ENCODE measurements around the gene LRRC53.

The LRRC53 gene

DNA sequence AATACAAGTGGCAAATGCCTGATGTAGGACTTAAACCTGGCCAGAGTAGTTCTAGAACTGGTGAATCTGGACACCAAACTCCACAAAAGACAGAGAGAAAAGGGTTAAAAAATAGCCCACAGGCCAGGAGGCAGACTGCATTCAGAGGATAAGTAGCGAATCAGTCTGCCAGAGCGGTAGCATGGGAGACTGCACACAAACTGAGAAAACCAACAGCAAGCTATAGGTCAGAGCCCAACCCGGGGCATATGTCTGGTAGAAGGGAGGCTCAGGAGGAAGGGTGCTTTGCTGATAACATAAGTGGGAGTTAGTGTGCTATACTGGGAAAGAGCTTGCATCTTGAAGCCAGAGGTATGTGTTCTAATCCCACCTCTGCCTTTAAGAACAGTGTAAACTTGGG, 4.0 kb downstream of the LRRC53 start:
- ATAC-seq (ENCODE audit: low read depth) (no peak), DNase-seq (ENCODE audit: low spot score) (no peak)
- no peaks in the 10 kb centered on the region for H3K9me3 ChIP-seq (ENCODE audit: severe bottlenecking)
- TF ChIP-seq, protein P1, sequence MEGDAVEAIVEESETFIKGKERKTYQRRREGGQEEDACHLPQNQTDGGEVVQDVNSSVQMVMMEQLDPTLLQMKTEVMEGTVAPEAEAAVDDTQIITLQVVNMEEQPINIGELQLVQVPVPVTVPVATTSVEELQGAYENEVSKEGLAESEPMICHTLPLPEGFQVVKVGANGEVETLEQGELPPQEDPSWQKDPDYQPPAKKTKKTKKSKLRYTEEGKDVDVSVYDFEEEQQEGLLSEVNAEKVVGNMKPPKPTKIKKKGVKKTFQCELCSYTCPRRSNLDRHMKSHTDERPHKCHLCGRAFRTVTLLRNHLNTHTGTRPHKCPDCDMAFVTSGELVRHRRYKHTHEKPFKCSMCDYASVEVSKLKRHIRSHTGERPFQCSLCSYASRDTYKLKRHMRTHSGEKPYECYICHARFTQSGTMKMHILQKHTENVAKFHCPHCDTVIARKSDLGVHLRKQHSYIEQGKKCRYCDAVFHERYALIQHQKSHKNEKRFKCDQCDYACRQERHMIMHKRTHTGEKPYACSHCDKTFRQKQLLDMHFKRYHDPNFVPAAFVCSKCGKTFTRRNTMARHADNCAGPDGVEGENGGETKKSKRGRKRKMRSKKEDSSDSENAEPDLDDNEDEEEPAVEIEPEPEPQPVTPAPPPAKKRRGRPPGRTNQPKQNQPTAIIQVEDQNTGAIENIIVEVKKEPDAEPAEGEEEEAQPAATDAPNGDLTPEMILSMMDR (IDR thresholded peaks at IDR 0.05; ENCODE audit: poor library complexity, severe bottlenecking) = no peak
- peaks cover 14% of the 10 kb centered on the region for H3K27me3 ChIP-seq (ENCODE audit: insufficient read depth, poor library complexity, severe bottlenecking)
- H3K36me3 ChIP-seq (ENCODE audit: low read depth) = no peaks in the 10 kb centered on the region
- H3K4me1 ChIP-seq (ENCODE audit: insufficient read depth, poor library complexity, severe bottlenecking) = no peaks in the 10 kb centered on the region
- no peak overlapping the region for H3K27ac ChIP-seq (ENCODE audit: poor library complexity, severe bottlenecking)
- no peak overlapping the region for H3K4me3 ChIP-seq (ENCODE audit: severe bottlenecking)

DNA sequence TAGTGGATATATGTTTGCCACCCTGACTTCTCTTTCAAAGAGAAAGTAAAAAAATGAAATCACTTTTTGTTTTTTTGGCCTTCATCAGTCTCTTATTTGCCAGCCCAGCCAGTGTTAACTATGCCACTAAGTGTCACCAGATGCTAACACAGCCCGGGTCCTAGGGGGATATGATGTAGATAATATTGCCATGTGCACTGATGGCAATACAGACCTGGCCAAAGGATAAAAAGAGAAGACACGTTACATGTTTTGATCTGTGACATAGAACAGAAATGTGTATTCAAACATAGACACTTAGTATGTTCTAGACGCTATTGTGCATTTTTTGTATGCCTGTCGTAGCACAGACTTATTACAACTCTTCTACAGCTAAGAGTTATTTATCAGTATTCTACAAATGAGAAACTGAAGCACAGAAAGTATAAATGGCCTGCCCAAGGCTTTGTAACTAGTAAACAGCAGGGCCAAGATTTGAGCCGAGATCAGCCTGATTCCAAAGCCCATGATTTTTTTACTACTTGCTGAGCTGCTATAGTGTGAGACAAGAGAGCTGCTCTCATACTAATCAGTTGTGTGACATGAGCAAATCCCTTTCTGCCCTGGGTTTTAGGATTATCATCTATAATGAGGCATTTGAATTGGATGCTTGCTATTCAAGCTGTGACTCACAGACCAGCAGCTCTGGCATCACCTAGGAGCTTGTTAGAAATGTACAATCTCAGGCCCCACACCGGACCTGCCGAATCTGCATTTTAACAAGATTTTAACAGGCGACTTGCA, 6.3 kb downstream of the LRRC53 start:
- Histone ChIP-seq H3K9me3 (ENCODE audit: severe bottlenecking) (no peaks in the 10 kb centered on the region), H3K4me1 (ENCODE audit: insufficient read depth, poor library complexity, severe bottlenecking) (no peaks in the 10 kb centered on the region), H3K4me3 (ENCODE audit: severe bottlenecking) (no peak overlapping the region), H3K27me3 (ENCODE audit: insufficient read depth, poor library complexity, severe bottlenecking) (peaks cover 14% of the 10 kb centered on the region), H3K27ac (ENCODE audit: poor library complexity, severe bottlenecking) (no peak overlapping the region), H3K36me3 (ENCODE audit: low read depth) (no peaks in the 10 kb centered on the region)
- TF ChIP-seq, protein P1 (IDR thresholded peaks at IDR 0.05; ENCODE audit: poor library complexity, severe bottlenecking) = no peak
- DNase-seq (ENCODE audit: low spot score) (no peak), ATAC-seq (ENCODE audit: low read depth) (no peak)

GRCh38 chr1:74504933-74505512, 7.4 kb downstream of the LRRC53 start:
- ATAC-seq (ENCODE audit: low read depth) = no peak
- no peaks in the 10 kb centered on the region for H3K36me3 ChIP-seq (ENCODE audit: low read depth)
- H3K27me3 ChIP-seq (ENCODE audit: insufficient read depth, poor library complexity, severe bottlenecking) = peaks cover 14% of the 10 kb centered on the region
- DNase-seq (ENCODE audit: low spot score) = no peak
- TF ChIP-seq, protein P1 (IDR thresholded peaks at IDR 0.05; ENCODE audit: poor library complexity, severe bottlenecking) = no peak
- no peak overlapping the region for H3K27ac ChIP-seq (ENCODE audit: poor library complexity, severe bottlenecking)
- H3K4me3 ChIP-seq (ENCODE audit: severe bottlenecking) = no peak overlapping the region
- H3K4me1 ChIP-seq (ENCODE audit: insufficient read depth, poor library complexity, severe bottlenecking) = no peaks in the 10 kb centered on the region
- no peaks in the 10 kb centered on the region for H3K9me3 ChIP-seq (ENCODE audit: severe bottlenecking)

GRCh38 chr1:74504125-74504932, 8.1 kb downstream of the LRRC53 start:
- H3K4me3 ChIP-seq (ENCODE audit: severe bottlenecking) = no peak overlapping the region
- H3K4me1 ChIP-seq (ENCODE audit: insufficient read depth, poor library complexity, severe bottlenecking) = no peaks in the 10 kb centered on the region
- H3K36me3 ChIP-seq (ENCODE audit: low read depth) = no peaks in the 10 kb centered on the region
- peaks cover 14% of the 10 kb centered on the region for H3K27me3 ChIP-seq (ENCODE audit: insufficient read depth, poor library complexity, severe bottlenecking)
- TF ChIP-seq, protein P1 (IDR thresholded peaks at IDR 0.05; ENCODE audit: poor library complexity, severe bottlenecking) = peak; percentile 72
- ATAC-seq (ENCODE audit: low read depth) = peak; percentile 86
- no peaks in the 10 kb centered on the region for H3K9me3 ChIP-seq (ENCODE audit: severe bottlenecking)
- no peak overlapping the region for H3K27ac ChIP-seq (ENCODE audit: poor library complexity, severe bottlenecking)
- no peak for DNase-seq (ENCODE audit: low spot score)

Measured in RWPE2 (cell line).